HG02610 (cell line): ENCODE data around the gene KLHDC9.

Source experiments
- ATAC-seq: cut with Tn5 transposase; IDR thresholded peaks from one replicate; pipeline ENCODE4 v1.9.1; 2021; ENCODE audit warnings: mild to moderate bottlenecking, moderate library complexity; ENCODE audit not compliant: unreplicated experiment

The KLHDC9 gene

GRCh38 chr1:161076410-161076809 lies 21.8 kb upstream of the KLHDC9 start:
- ATAC-seq = no peak

- no peak for ATAC-seq
These were observed 20.7 kb upstream of the KLHDC9 start for GRCh38 chr1:161077426-161077825.

- ATAC-seq = no peak
These were observed 18.6 kb upstream of the KLHDC9 start for GRCh38 chr1:161079436-161080110.

- ATAC-seq = no peak
These were observed 17.4 kb upstream of the KLHDC9 start for GRCh38 chr1:161080441-161081405.

DNA sequence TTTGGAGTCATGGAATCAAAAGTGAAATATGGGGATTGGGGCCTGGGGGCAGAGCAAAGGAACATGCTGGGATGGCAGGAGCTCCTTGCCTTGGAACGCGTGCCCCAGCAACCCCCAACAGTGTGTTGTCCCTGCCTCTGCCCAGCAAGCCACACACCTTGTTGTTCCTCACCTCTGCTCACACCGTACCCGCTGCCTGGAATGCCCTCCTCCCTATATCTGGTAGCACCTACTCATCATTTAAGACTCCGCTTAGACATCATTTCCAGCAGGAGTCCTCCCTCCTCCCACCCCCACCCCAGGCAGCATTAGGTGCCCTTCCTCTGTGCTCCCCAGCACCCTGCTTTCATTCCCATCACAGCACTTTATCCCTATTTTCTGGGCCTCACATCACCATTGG lies 16.6 kb upstream of the KLHDC9 start:
- no peak for ATAC-seq

- no peak for ATAC-seq
These were observed 15.7 kb upstream of the KLHDC9 start for GRCh38 chr1:161082483-161082882.

GRCh38 chr1:161082996-161083747 lies 15.0 kb upstream of the KLHDC9 start:
- ATAC-seq = no peak

- ATAC-seq = no peak
These were observed 14.2 kb upstream of the KLHDC9 start for GRCh38 chr1:161083748-161084596.

GRCh38 chr1:161084597-161084988 lies 13.6 kb upstream of the KLHDC9 start:
- no peak for ATAC-seq

DNA sequence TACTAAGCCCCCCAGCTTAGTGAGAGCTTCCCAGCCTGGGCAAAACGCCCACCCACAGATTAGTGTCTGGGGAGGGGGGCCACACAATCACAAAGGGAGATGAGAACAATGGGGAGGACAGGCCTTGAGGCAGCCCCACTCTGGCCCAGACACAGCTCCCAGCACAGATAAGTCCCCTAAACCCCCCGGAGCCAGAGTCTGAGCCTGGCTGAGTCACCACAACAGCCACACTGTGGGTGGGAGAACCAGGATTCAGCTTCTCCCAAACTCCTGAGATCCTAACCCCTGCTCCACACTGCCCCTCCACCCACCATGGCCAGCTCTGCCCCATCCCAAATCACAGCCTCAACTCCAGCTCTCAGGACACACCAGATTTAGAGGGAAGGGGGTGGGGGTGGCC lies 13.0 kb upstream of the KLHDC9 start:
- ATAC-seq = no peak

DNA sequence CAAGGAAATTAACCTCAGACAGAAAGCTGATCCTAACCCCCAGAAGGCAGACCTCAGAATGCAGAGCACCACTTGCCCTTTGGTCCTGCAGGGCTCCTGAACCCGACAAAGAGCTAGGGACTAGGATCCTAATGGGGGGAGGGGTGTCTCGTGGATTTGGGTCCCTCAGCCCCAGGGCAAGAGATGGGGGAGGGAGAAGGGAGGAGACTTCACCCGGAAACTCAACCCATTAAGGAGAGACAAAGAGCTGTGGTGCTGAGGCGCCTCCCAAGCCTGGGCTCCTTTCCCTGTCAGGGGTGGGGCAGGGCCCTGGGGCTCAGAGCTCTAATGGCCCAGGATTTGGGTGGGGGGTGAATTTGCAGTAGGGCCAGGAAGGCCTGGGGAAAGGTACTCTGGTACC lies 11.7 kb upstream of the KLHDC9 start:
- ATAC-seq = no peak

DNA sequence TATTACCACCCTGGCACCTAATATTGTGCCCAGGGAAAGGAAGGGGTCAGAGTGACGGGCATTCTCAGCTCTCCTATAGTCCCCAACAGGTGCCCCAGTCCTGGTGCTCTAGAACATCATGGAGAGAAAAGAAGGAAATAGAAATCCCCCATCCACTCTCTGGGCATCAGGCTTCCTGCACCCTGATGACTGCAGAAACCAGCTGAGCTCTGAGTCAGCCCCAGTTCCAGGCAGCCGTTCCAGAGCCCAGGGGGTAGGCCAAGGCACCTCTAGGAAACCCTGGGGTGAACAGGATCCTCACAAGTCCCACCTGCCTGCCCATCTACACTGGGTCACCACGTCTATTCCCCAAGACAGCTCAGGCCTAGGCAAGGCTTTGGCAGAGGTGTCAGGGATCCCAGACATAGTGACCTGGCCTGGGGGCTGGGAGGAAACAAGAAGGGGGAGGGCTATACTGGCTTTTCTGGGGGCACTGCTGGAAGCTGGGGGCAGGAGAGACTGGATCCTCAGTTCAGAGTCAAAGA lies 9.5 kb upstream of the KLHDC9 start:
- no peak for ATAC-seq

- ATAC-seq = no peak
These were observed 8.8 kb upstream of the KLHDC9 start, which contains the start of gene NECTIN4 for GRCh38 chr1:161089251-161089924. Gene NECTIN4, minus strand, starts transcription at chr1:161089558. Its CDS starts 262 bp downstream, at chr1:161089296.

DNA sequence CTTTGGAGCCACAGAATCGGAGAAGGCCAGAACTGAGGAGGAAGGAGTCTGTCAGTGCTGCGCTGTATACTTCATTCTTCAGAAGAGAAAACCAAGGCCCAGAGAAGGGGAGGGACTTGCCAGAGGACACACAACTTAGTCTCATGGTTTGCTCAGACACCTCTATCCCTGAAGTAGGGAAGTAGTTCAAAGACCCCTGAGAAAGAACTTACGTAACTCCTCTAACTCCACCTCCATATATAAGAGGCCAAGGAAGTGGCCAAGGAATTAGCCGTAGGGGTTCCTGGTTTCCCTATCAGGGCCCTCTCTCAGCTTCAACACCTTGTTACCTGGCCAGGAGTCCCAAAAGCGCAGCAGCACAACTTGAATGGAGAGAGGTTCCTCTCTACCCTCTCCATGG lies 8.2 kb upstream of the KLHDC9 start:
- ATAC-seq = no peak

GRCh38 chr1:161090617-161091016 lies 7.5 kb upstream of the KLHDC9 start:
- ATAC-seq = no peak

DNA sequence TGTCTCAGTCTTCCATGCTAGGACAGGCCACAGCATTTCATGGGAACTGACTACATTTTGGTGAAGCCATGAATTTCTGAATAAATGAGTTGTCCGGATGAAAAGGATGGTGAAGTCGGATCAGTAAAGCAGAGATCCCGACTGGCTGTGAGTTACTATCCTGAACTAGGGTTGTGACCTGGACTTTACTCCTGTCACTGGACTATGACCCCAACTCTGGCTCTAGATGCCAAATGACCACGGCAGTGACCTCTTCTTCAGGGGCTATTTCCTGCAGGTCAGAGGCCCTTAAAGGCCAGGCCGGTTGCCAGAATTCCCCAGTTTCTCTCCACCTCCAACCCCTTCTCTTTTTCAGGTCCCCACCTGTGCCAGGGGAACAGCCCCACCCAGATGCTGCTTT lies 7.1 kb upstream of the KLHDC9 start:
- no peak for ATAC-seq

DNA sequence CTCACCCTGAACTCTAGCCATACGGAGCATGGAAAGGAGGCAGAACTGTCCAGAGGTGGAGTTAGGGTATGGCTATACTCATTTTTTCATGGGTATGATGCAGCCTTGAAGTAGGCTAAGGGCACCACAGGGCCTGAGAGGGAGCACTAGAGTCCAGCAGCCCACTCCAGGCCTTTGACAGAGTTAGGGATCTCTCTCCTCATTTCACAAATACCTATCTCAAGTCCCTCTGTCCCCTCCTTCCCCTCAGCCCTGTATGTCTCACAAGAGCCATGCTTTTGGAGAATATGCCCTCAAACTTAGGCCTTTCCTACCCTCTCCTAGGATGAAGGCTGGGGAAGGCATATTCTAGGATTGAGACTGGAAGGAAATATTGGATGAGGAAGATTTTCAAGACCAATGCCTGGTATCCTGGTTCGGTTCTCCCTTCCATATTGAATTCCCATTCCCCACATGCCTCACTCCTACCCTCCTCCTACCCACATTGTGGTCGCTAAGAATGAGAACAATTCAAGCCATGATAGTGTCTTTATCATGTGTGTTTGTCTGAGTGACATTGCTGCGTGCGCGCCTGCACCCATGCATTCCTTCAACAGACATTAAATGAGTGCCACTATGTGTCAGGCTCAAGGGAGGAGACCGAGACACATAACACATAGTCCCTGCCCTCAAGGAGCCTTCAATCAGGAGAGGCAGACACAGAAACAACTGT lies 6.2 kb upstream of the KLHDC9 start:
- ATAC-seq = no peak

DNA sequence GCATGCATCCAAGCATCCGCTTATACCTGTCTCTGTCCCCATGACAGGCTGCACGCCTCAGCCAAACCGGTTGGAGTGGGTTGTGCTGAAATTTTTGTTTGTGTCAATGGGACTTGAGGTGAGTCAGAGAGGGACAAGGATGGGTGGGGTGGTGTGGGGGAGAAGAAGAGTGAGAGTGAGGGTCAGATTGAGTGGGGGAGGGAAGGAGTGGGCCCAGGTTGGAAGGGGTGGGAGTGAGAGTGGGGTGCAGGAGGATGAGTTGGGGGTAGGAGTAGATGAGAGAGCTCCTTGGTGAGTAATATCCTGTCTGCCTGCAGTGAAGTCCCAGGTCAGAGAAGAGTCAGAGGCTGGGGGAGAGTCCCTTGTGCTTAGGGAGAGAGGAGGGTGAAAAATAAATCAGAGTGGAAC lies 5.5 kb upstream of the KLHDC9 start:
- peak; percentile 40 for ATAC-seq

DNA sequence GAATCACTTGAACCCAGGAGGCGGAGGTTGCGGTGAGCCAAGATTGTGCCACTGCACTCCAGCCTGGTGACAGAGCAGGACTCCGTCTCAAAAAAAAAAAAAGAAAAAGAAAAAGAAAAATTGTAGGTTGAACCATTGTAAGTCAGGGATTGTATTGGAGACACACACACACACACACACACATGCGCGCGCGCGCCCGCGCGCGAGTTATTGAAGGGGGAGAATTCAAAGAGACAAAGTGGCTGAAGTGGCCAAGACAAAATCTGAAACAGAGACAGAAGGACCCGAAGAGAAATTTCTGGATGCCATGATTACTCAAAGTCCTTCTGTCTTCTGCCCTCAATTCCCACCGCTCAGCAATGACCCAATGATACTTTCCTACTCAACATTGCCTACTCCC lies 3.7 kb upstream of the KLHDC9 start:
- no peak for ATAC-seq
